IPS DF 6.9 (cell line): ENCODE measurements around the gene PDE4D.

Experiments
- DNase-seq: peaks from one replicate; pipeline ENCODE4 v3.0.0-alpha.2; 2013; ENCODE audit warnings: low read depth, low spot score
- H3K27ac ChIP-seq: one replicate; pipeline ENCODE4 v1.5.1; 2013; ENCODE audit warnings: low read length, control low read depth
- H3K27me3 ChIP-seq: 2 replicates; pipeline ENCODE4 v1.6.1; 2013; ENCODE audit warnings: mild to moderate bottlenecking, low read length; ENCODE audit not compliant: control insufficient read depth, insufficient read depth
- H3K36me3 ChIP-seq: 2 replicates; pipeline ENCODE4 v1.6.1; 2013; ENCODE audit warnings: low read length; ENCODE audit not compliant: control insufficient read depth, insufficient read depth
- H3K4me1 ChIP-seq: 2 replicates; pipeline ENCODE4 v1.6.1; 2013; ENCODE audit warnings: low read length; ENCODE audit not compliant: control insufficient read depth, insufficient read depth
- H3K4me3 ChIP-seq: 2 replicates; pipeline ENCODE4 v1.5.1; 2013; ENCODE audit warnings: mild to moderate bottlenecking, low read length
- H3K9me3 ChIP-seq: 2 replicates; pipeline ENCODE4 v1.6.1; 2013; ENCODE audit warnings: low read length, inconsistent platforms; ENCODE audit not compliant: control insufficient read depth, insufficient read depth
- WGBS: extraction: QIAGEN DNeasy Blood & Tissue Kit; methylation state at CpG from one replicate; pipeline ENCODE4 v1.1.7; 2013; ENCODE audit warnings: mixed read lengths, missing lambda C conversion rate; ENCODE audit not compliant: insufficient read length, insufficient coverage; 5-methylcytosine and 5-hydroxymethylcytosine counted together

The PDE4D gene

GRCh38 chr5:58929726-58930125 is 963.8 kb downstream of the PDE4D start:
- H3K4me1 ChIP-seq = no peaks in the 10 kb centered on the region
- no peak overlapping the region for H3K4me3 ChIP-seq
- no peaks in the 10 kb centered on the region for H3K9me3 ChIP-seq
- no CpG with 5 or more reads among the region's 1 CpG for WGBS
- DNase-seq = no peak
- no peak overlapping the region for H3K27ac ChIP-seq
- no peaks in the 10 kb centered on the region for H3K36me3 ChIP-seq
- no peaks in the 10 kb centered on the region for H3K27me3 ChIP-seq

- DNase-seq = no peak
- H3K27me3 ChIP-seq = no peaks in the 10 kb centered on the region
- H3K9me3 ChIP-seq = no peaks in the 10 kb centered on the region
- H3K36me3 ChIP-seq = no peaks in the 10 kb centered on the region
- H3K4me1 ChIP-seq = no peaks in the 10 kb centered on the region; the same call in 1 of the 2 replicates
- no peak overlapping the region for H3K4me3 ChIP-seq
- no peak overlapping the region for H3K27ac ChIP-seq
- WGBS = no CpG with 5 or more reads among the region's 2 CpGs
Measured at GRCh38 chr5:58927938-58928337, 965.6 kb downstream of the PDE4D start.

- Histone ChIP-seq H3K36me3 (no peaks in the 10 kb centered on the region), H3K4me1 (peaks cover 2% of the 10 kb centered on the region; the same call in 1 of the 2 replicates), H3K9me3 (no peaks in the 10 kb centered on the region), H3K27me3 (no peaks in the 10 kb centered on the region), H3K4me3 (no peak overlapping the region), H3K27ac (no peak overlapping the region)
- WGBS = no CpG with 5 or more reads among the region's 2 CpGs
- no peak for DNase-seq
Measured at GRCh38 chr5:58927181-58927580, 966.3 kb downstream of the PDE4D start.

- peaks cover 2% of the 10 kb centered on the region; the same call in 1 of the 2 replicates for H3K4me1 ChIP-seq
- no peak overlapping the region for H3K27ac ChIP-seq
- WGBS = no CpG with 5 or more reads among the region's 6 CpGs
Measured at GRCh38 chr5:58926541-58926935, 967.0 kb downstream of the PDE4D start.

GRCh38 chr5:58925627-58926540 is 967.6 kb downstream of the PDE4D start:
- WGBS = no CpG with 5 or more reads among the region's 5 CpGs
- Histone ChIP-seq H3K27ac (no peak overlapping the region), H3K4me1 (peaks cover 2% of the 10 kb centered on the region; the same call in 1 of the 2 replicates), H3K36me3 (no peaks in the 10 kb centered on the region), H3K4me3 (no peak overlapping the region), H3K27me3 (no peaks in the 10 kb centered on the region), H3K9me3 (no peaks in the 10 kb centered on the region)
- DNase-seq = no peak

More at GRCh38 chr5:58926541-58926935, 967.0 kb downstream of the PDE4D start:
- Histone ChIP-seq H3K36me3 (no peaks in the 10 kb centered on the region), H3K9me3 (no peaks in the 10 kb centered on the region), H3K4me3 (no peak overlapping the region), H3K27me3 (no peaks in the 10 kb centered on the region)
- DNase-seq = no peak

GRCh38 chr5:58924306-58924705 is 969.2 kb downstream of the PDE4D start:
- Histone ChIP-seq H3K4me3 (no peak overlapping the region), H3K27me3 (no peaks in the 10 kb centered on the region), H3K4me1 (peaks cover 5% of the 10 kb centered on the region), H3K27ac (no peak overlapping the region), H3K9me3 (no peaks in the 10 kb centered on the region), H3K36me3 (no peaks in the 10 kb centered on the region)
- no peak for DNase-seq
- no CpG with 5 or more reads among the region's 5 CpGs for WGBS

GRCh38 chr5:58923355-58923754 is 970.2 kb downstream of the PDE4D start:
- no peak overlapping the region for H3K27ac ChIP-seq
- no peak for DNase-seq
- no peaks in the 10 kb centered on the region for H3K9me3 ChIP-seq
- WGBS = no CpG with 5 or more reads among the region's 2 CpGs
- H3K27me3 ChIP-seq = no peaks in the 10 kb centered on the region
- H3K4me3 ChIP-seq = no peak overlapping the region
- no peaks in the 10 kb centered on the region for H3K36me3 ChIP-seq
- H3K4me1 ChIP-seq = peaks cover 6% of the 10 kb centered on the region

GRCh38 chr5:58922461-58923171 is 970.9 kb downstream of the PDE4D start:
- H3K4me3 ChIP-seq = no peak overlapping the region
- H3K9me3 ChIP-seq = no peaks in the 10 kb centered on the region
- no peak for DNase-seq
- no peaks in the 10 kb centered on the region for H3K27me3 ChIP-seq
- H3K27ac ChIP-seq = no peak overlapping the region
- no CpG with 5 or more reads among the region's 15 CpGs for WGBS
- no peaks in the 10 kb centered on the region for H3K36me3 ChIP-seq
- H3K4me1 ChIP-seq = peaks cover 6% of the 10 kb centered on the region

- no peak for DNase-seq
- H3K4me3 ChIP-seq = no peak overlapping the region
- H3K36me3 ChIP-seq = no peaks in the 10 kb centered on the region
- WGBS = no CpG with 5 or more reads among the region's 1 CpG
- H3K9me3 ChIP-seq = no peaks in the 10 kb centered on the region
- peaks cover 6% of the 10 kb centered on the region for H3K4me1 ChIP-seq
- H3K27ac ChIP-seq = no peak overlapping the region
- H3K27me3 ChIP-seq = no peaks in the 10 kb centered on the region
Measured at GRCh38 chr5:58921159-58921558, 972.4 kb downstream of the PDE4D start.

GRCh38 chr5:58919833-58920232 is 973.7 kb downstream of the PDE4D start:
- H3K4me1 ChIP-seq = peaks cover 6% of the 10 kb centered on the region
- H3K9me3 ChIP-seq = no peaks in the 10 kb centered on the region
- H3K4me3 ChIP-seq = no peak overlapping the region
- no CpG with 5 or more reads among the region's 5 CpGs for WGBS
- H3K27me3 ChIP-seq = no peaks in the 10 kb centered on the region
- no peaks in the 10 kb centered on the region for H3K36me3 ChIP-seq
- no peak overlapping the region for H3K27ac ChIP-seq
- no peak for DNase-seq
